ENCODE data around the gene SPACA6.
"Not testable (repeated sequence)": the region's sequence is repeated elsewhere in the genome, so short reads cannot be mapped to it uniquely, and the experiment has no call there.

The SPACA6 gene

GRCh38 chr19:51706885-51707284 is 13.8 kb downstream of the SPACA6 start:
- FAIRE-seq = no peak

GRCh38 chr19:51708811-51709210 is 15.7 kb downstream of the SPACA6 start:
- FAIRE-seq = no peak

GRCh38 chr19:51709575-51709974 is 16.4 kb downstream of the SPACA6 start:
- FAIRE-seq = no peak

- FAIRE-seq = no peak
Measured at GRCh38 chr19:51710163-51710562, 17.0 kb downstream of the SPACA6 start.

GRCh38 chr19:51711702-51712101 is 18.6 kb downstream of the SPACA6 start:
- no peak for FAIRE-seq

GRCh38 chr19:51712461-51713081 is 19.4 kb downstream of the SPACA6 start:
- FAIRE-seq = no peak

- no peak for FAIRE-seq
Measured at GRCh38 chr19:51713319-51714285, 20.5 kb downstream of the SPACA6 start.

GRCh38 chr19:51714848-51715247 is 21.7 kb downstream of the SPACA6 start:
- FAIRE-seq = no peak

- no peak for FAIRE-seq
Measured at GRCh38 chr19:51715850-51716249, 22.7 kb downstream of the SPACA6 start.

GRCh38 chr19:51716925-51717324 is 23.8 kb downstream of the SPACA6 start:
- FAIRE-seq = no peak

GRCh38 chr19:51719251-51719988 is 26.3 kb downstream of the SPACA6 start:
- no peak for FAIRE-seq

- FAIRE-seq = no peak
Measured at GRCh38 chr19:51721905-51722304, 28.8 kb downstream of the SPACA6 start.

GRCh38 chr19:51722492-51722891 is 29.4 kb downstream of the SPACA6 start:
- no peak for FAIRE-seq

- no peak for FAIRE-seq
Measured at GRCh38 chr19:51724543-51724942, 31.4 kb downstream of the SPACA6 start.

GRCh38 chr19:51726049-51726448 is 32.9 kb downstream of the SPACA6 start:
- FAIRE-seq = no peak

- no peak for FAIRE-seq
Measured at GRCh38 chr19:51727349-51727880, 34.3 kb downstream of the SPACA6 start.

- FAIRE-seq = no peak
Measured at GRCh38 chr19:51729781-51730180, 36.7 kb downstream of the SPACA6 start.

- FAIRE-seq = no peak
Measured at GRCh38 chr19:51733742-51734522, 40.8 kb downstream of the SPACA6 start.

GRCh38 chr19:51735759-51736449 is 42.8 kb downstream of the SPACA6 start:
- no peak for FAIRE-seq

GRCh38 chr19:51737389-51737788 is 44.3 kb downstream of the SPACA6 start:
- no peak for FAIRE-seq

- no peak for FAIRE-seq
Measured at GRCh38 chr19:51737924-51738323, 44.8 kb downstream of the SPACA6 start.

GRCh38 chr19:51738523-51738922 is 45.4 kb downstream of the SPACA6 start:
- not testable (repeated sequence) for FAIRE-seq
